Heart left ventricle (tissue), 16 donors: ENCODE measurements around the gene ICA1. TPM values are rescaled to one million over a fixed set of nuclear protein-coding genes. Genes with fewer than 3 reads are reported as not detected.

Source experiments
- ATAC-seq, 4 donors: fragments of 200-7000 bp; cut with Tn5 transposase; one replicate each; pipeline ENCODE4 v1.9.1; 2020 to 2022; ENCODE audit warnings: moderate library complexity in 4 of 4, mild to moderate bottlenecking in 3 of 4, moderate number of reproducible peaks in 1 of 4
- DNase-seq, 5 donors: peaks; one replicate each; pipeline ENCODE4 v3.0.0-alpha.2; 2020
- H3K27ac ChIP-seq, 12 donors: fragments of 200-600 bp; sonication (generic) in 4 of 12; one replicate each; pipeline versions ENCODE4 v1.5.0 to v1.8.0; 2016 to 2022; ENCODE audit warnings: mild to moderate bottlenecking in 2 of 12
- H3K27me3 ChIP-seq, 9 donors: fragments of 200-600 bp; sonication (generic) in 2 of 9; one replicate each; pipeline versions ENCODE4 v1.5.1 to v1.8.0; 2016 to 2022; ENCODE audit warnings: mild to moderate bottlenecking in 3 of 9
- H3K36me3 ChIP-seq, 9 donors: fragments of 200-600 bp; sonication (generic) in 2 of 9; one replicate each; pipeline versions ENCODE4 v1.5.0 to v1.8.0; 2018 to 2022; ENCODE audit warnings: mild to moderate bottlenecking in 2 of 9
- H3K4me1 ChIP-seq, 12 donors: fragments of 200-600 bp; sonication (generic) in 4 of 12; one replicate each; pipeline versions ENCODE4 v1.5.0 to v1.8.0; 2016 to 2022; ENCODE audit warnings: mild to moderate bottlenecking in 3 of 12
- H3K4me3 ChIP-seq, 12 donors: fragments of 200-600 bp; sonication (generic) in 4 of 12; one replicate each; pipeline versions ENCODE4 v1.5.0 to v1.8.0; 2017 to 2022; ENCODE audit warnings: mild to moderate bottlenecking in 9 of 12, moderate library complexity in 4 of 12
- H3K9me3 ChIP-seq, 12 donors: fragments of 200-600 bp; sonication (generic) in 4 of 12; one replicate each; pipeline versions ENCODE4 v1.5.0 to v1.8.0; 2016 to 2022; ENCODE audit warnings: mild to moderate bottlenecking in 1 of 12
- POLR2A ChIP-seq, 2 donors: fragments of 450-650 bp; IDR thresholded peaks; one replicate each; pipeline ENCODE4 v1.6.1; 2017; ENCODE audit warnings: antibody characterized with exemption in 2 of 2, mild to moderate bottlenecking in 2 of 2, moderate library complexity in 2 of 2
- WGBS, 4 donors: extraction: QIAGEN DNeasy Blood & Tissue Kit in 2 of 4; methylation state at CpG; one replicate each; pipeline versions ENCODE4 v1.1.5 to v1.1.7; 2013 to 2018; 5-methylcytosine and 5-hydroxymethylcytosine counted together
- intact Hi-C, 10 donors: fragments of 100-400 bp; cut with DNase I; formaldehyde crosslinking; loops; one replicate each; pipeline versions ENCODE4 v1.11.1 to v1.14.2; 2022
- polyA plus RNA-seq, 2 donors: library from polyadenylated mRNA; stranded (reverse); fragments of 200-250 nt; gene quantifications; one replicate each; pipeline ENCODE4 v1.2.3, GENCODE V29; 2013
- total RNA-seq, 9 donors: library from RNA; depleted of rRNA in 2 of 9; stranded (reverse); fragments of >200 nt in 2 of 9; fragmentation: NEBNext Ultra II Directional in 3 of 9; extraction: Animal tissue kit (Norgen Biotek cat#: 25700) in 3 of 9; gene quantifications; one replicate each; pipeline versions ENCODE4 v1.1.0 to v1.2.4, GENCODE V29; 2016 to 2023
- TF ChIP-seq, protein P1 (sequence below), 12 donors: fragments of 200-600 bp; sonication (generic) in 4 of 12; IDR thresholded peaks; one replicate each; pipeline versions ENCODE4 v1.5.0 to v1.8.0; 2018 to 2022; ENCODE audit warnings: antibody characterized with exemption in 12 of 12, mild to moderate bottlenecking in 5 of 12
- donor health status: ischemic (EF 13 %, LVEDD 7.1; RV severe dilation, severe dysfunction).
- donor health status: healthy with polysubstance abuse.
- donor health status: DM: no; HTN: yes; CAD: no.
- donor health status: DM: no; HTN: no; CAD: no.
- donor health status: ischemic (EF 25% LVEDD 6.9; RV normal size, moderate dysfunction).
- donor health status: ischemic (EF 25% LVEDD 5.7; RV mildly dilated, moderate dysfunction).
- donor health status: healthy.
- donor health status: DM: yes; HTN: yes; CAD: no.
- donor health status: ischemic (EF 35%, LVEDD 5.7; RV mildly dilated, moderate dysfunction).
- donor health status: nonischemic (EF 11% LVEDD 7.7; RV severe dilation, severe dysfunction).
- donor health status: DM: yes; HTN: yes; CAD: no.
- donor health status: PGD.
- donor health status: ischemic (EF 29% LVEDD 5.4; RV normal size, mild dysfunction).
- donor health status: nonischemic (EF 23%, LVEDD 6.1; RV moderate dilation, normal function).

ICA1 gene
- total and polyA plus RNA-seq, 11 donors: 23.8 to 74.4 (median 54.4) TPM

- no peak overlapping the region for H3K4me3 ChIP-seq
- peaks cover 0 to 28% (median 0%) of the 10 kb centered on the region in 12 donors for H3K4me1 ChIP-seq
- DNase-seq (no peak), ATAC-seq (no peak)
- intact Hi-C loops: no loop called here
- no peak overlapping the region for H3K27ac ChIP-seq
- no peaks in the 10 kb centered on the region for H3K27me3 ChIP-seq
- peaks cover 0 to 58% (median 9%) of the 10 kb centered on the region in 9 donors for H3K36me3 ChIP-seq
- TF ChIP-seq POLR2A (IDR thresholded peaks at IDR 0.05): no peak
- TF ChIP-seq, protein P1, sequence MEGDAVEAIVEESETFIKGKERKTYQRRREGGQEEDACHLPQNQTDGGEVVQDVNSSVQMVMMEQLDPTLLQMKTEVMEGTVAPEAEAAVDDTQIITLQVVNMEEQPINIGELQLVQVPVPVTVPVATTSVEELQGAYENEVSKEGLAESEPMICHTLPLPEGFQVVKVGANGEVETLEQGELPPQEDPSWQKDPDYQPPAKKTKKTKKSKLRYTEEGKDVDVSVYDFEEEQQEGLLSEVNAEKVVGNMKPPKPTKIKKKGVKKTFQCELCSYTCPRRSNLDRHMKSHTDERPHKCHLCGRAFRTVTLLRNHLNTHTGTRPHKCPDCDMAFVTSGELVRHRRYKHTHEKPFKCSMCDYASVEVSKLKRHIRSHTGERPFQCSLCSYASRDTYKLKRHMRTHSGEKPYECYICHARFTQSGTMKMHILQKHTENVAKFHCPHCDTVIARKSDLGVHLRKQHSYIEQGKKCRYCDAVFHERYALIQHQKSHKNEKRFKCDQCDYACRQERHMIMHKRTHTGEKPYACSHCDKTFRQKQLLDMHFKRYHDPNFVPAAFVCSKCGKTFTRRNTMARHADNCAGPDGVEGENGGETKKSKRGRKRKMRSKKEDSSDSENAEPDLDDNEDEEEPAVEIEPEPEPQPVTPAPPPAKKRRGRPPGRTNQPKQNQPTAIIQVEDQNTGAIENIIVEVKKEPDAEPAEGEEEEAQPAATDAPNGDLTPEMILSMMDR (IDR thresholded peaks at IDR 0.05): no peak
- 81 to 88% (median 86%) methylated on average over 8 of the region's 8 CpGs for WGBS, 4 donors
- H3K9me3 ChIP-seq: no peaks in the 10 kb centered on the region
Observed at GRCh38 chr7:8119262-8119661, 142.7 kb downstream of the ICA1 start.

DNA sequence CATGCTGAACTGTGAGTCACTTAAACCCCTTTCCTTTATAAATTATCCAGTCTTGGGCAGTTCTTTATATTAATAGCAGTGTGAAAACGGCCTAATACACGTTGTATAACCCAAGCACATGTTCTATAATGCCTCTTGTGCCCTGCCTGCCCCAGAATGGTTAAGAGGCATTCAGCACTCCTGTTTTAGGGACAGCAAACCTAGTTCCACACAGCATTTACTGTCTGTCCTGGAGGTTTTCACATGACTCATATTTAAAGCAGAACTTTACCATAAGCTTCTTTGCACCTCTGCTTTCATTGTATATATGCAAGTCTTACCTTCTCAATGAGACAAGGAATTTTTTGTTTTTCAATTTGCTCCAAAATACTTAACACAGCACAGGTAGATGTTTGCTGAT, 144.8 kb downstream of the ICA1 start:
- H3K9me3 ChIP-seq: peaks cover 0 to 3% (median 0%) of the 10 kb centered on the region in 12 donors
- intact Hi-C loops: no loop called here
- H3K4me3 ChIP-seq: no peak overlapping the region
- WGBS, 4 donors: 78 to 90% (median 89%) methylated on average over 2 of the region's 2 CpGs
- no peak for TF ChIP-seq POLR2A (IDR thresholded peaks at IDR 0.05)
- TF ChIP-seq, protein P1 (IDR thresholded peaks at IDR 0.05): no peak
- peaks cover 0 to 43% (median 9%) of the 10 kb centered on the region in 9 donors for H3K36me3 ChIP-seq
- no peak for DNase-seq
- H3K4me1 ChIP-seq: peaks cover 0 to 28% (median 0%) of the 10 kb centered on the region in 12 donors
- ATAC-seq: no peak
- no peak overlapping the region for H3K27ac ChIP-seq
- no peaks in the 10 kb centered on the region for H3K27me3 ChIP-seq

GRCh38 chr7:8115547-8116402, 146.2 kb downstream of the ICA1 start:
- no peak for DNase-seq
- peaks cover 0 to 3% (median 0%) of the 10 kb centered on the region in 12 donors for H3K9me3 ChIP-seq
- no peak overlapping the region for H3K4me3 ChIP-seq
- peaks cover 0 to 26% (median 0%) of the 10 kb centered on the region in 12 donors for H3K4me1 ChIP-seq
- H3K27me3 ChIP-seq: no peaks in the 10 kb centered on the region
- intact Hi-C loops: no loop called here
- H3K27ac ChIP-seq: no peak overlapping the region
- no peak for TF ChIP-seq POLR2A (IDR thresholded peaks at IDR 0.05)
- TF ChIP-seq, protein P1 (IDR thresholded peaks at IDR 0.05): no peak
- peaks cover 0 to 32% (median 9%) of the 10 kb centered on the region in 9 donors for H3K36me3 ChIP-seq
- WGBS, 4 donors: 66 to 72% (median 70%) methylated on average over 3 of the region's 3 CpGs
- no peak for ATAC-seq

DNA sequence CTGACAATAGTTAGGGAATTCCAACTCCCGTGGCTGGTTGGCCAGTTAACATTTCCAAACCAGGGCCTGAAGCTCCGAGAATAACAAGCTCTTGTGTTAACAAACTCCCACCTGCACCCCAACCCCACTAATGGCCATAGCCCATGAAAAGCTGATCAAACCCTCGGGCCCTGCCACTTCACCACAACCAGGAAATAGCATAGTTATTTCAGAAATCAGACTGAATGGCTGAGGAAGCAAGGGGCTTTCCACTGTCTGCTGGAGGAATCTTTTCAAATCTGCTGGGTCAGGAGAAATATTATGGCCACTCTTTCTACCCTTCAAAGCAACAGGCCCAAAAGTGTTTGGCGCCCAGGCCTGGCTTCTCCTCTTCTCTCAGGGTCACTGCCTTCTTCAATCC, 147.8 kb downstream of the ICA1 start:
- no peak overlapping the region for H3K27ac ChIP-seq
- ATAC-seq (no peak), DNase-seq (no peak)
- WGBS, 4 donors: 88 to 93% (median 91%) methylated on average over 4 of the region's 4 CpGs
- H3K4me3 ChIP-seq: no peak overlapping the region
- intact Hi-C loops: no loop called here
- H3K4me1 ChIP-seq: peaks cover 0 to 16% (median 0%) of the 10 kb centered on the region in 12 donors
- peaks cover 0 to 3% (median 0%) of the 10 kb centered on the region in 12 donors for H3K9me3 ChIP-seq
- H3K36me3 ChIP-seq: peaks cover 0 to 22% (median 5%) of the 10 kb centered on the region in 9 donors
- no peaks in the 10 kb centered on the region for H3K27me3 ChIP-seq
- TF ChIP-seq, protein P1 (IDR thresholded peaks at IDR 0.05): no peak
- TF ChIP-seq POLR2A (IDR thresholded peaks at IDR 0.05): no peak
